ENCODE measurements around the gene DMGDH.

DNA sequence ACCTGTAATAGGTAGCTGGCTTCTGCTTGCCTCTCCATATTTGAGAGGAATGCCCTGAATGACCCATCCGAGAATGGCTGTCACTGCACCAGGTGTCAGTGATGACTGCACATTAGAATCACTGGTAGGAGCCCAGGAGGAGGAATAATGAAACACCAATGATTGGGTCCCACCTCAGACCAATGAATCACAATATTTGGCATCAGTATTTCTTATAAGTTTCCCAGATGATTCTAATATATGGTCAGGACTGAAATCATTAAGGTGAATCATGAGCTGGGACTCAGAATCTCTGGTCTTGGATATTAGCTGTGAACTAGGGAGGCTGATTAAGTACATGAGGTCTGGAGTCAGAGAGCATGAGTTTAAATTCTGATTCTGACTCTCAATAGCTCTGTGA lies 107.7 kb downstream of the DMGDH start:
- no peak for TF ChIP-seq CTCF (IDR thresholded peaks at IDR 0.05; ENCODE audit: borderline replicate concordance, extremely low read depth, low read length, poor library complexity, severe bottlenecking)
- TF ChIP-seq EZH2 (IDR thresholded peaks at IDR 0.05; ENCODE audit: borderline replicate concordance, low read depth, low read length, severe bottlenecking) = no peak

All from DND-41 (cell line).